DOHH2 (cell line): Measurements from ENCODE around the gene TAPT1.

Experiments
- H3F3A ChIP-seq: fragments of 200-600 bp; sonication (generic), shearing (Covaris generic); 2 replicates; pipeline ENCODE4 v1.6.0; 2016; ENCODE audit warnings: antibody characterized with exemption, mild to moderate bottlenecking; ENCODE audit not compliant: control insufficient read depth, insufficient read depth
- H3K27ac ChIP-seq: fragments of 200-600 bp; sonication (generic); 2 replicates; pipeline ENCODE4 v1.5.1; 2014; ENCODE audit warnings: low read depth, mild to moderate bottlenecking, low read length, moderate library complexity
- H3K27me3 ChIP-seq: fragments of 200-600 bp; sonication (generic); 2 replicates; pipeline ENCODE4 v1.6.1; 2014; ENCODE audit warnings: mild to moderate bottlenecking, low read length, mixed read lengths; ENCODE audit not compliant: control insufficient read depth
- H3K36me3 ChIP-seq: fragments of 200-600 bp; sonication (generic); 2 replicates; pipeline ENCODE4 v1.6.1; 2014; ENCODE audit warnings: mild to moderate bottlenecking, low read length, moderate library complexity, mixed read lengths; ENCODE audit not compliant: control insufficient read depth
- H3K4me1 ChIP-seq: fragments of 200-600 bp; sonication (generic); 2 replicates; pipeline ENCODE4 v1.6.1; 2014; ENCODE audit warnings: mild to moderate bottlenecking, low read length, mixed read lengths; ENCODE audit not compliant: control insufficient read depth
- H3K4me2 ChIP-seq: fragments of 200-600 bp; sonication (generic); 2 replicates; pipeline ENCODE4 v1.6.0; 2014; ENCODE audit warnings: mild to moderate bottlenecking, low read length, moderate library complexity
- H3K4me3 ChIP-seq: fragments of 200-600 bp; sonication (generic); 2 replicates; pipeline ENCODE4 v1.5.1; 2014; ENCODE audit warnings: mild to moderate bottlenecking, low read length, mixed read lengths
- H3K79me2 ChIP-seq: fragments of 200-600 bp; sonication (generic); 2 replicates; pipeline ENCODE4 v1.6.1; 2014; ENCODE audit warnings: mild to moderate bottlenecking, low read length, mixed read lengths; ENCODE audit not compliant: control insufficient read depth
- H3K9me2 ChIP-seq: fragments of 200-600 bp; sonication (generic); replicated peaks from 2 replicates; pipeline ENCODE4 v1.6.1; 2014; ENCODE audit warnings: mild to moderate bottlenecking, low read length, mixed read lengths; ENCODE audit not compliant: control insufficient read depth
- H3K9me3 ChIP-seq: fragments of 200-600 bp; sonication (generic); 2 replicates; pipeline ENCODE4 v1.6.1; 2014; ENCODE audit warnings: antibody characterized with exemption, low read length, mixed read lengths; ENCODE audit not compliant: control insufficient read depth, insufficient read depth
- H4K20me1 ChIP-seq: fragments of 200-600 bp; sonication (generic); 2 replicates; pipeline ENCODE4 v1.6.0; 2014; ENCODE audit warnings: low read depth, mild to moderate bottlenecking, antibody characterized with exemption, low read length, moderate library complexity; ENCODE audit not compliant: control insufficient read depth, insufficient read depth
- EZH2phosphoT487 ChIP-seq: fragments of 200-600 bp; sonication (generic); IDR thresholded peaks from 2 replicates; pipeline ENCODE4 v1.6.1; 2017; ENCODE audit warnings: borderline replicate concordance, mild to moderate bottlenecking, antibody characterized with exemption, low read length, moderate library complexity, mixed read lengths
- TF ChIP-seq, protein P1 (sequence below): fragments of 200-600 bp; sonication (generic); IDR thresholded peaks from one replicate; pipeline ENCODE4 v1.5.1; 2014; ENCODE audit warnings: antibody characterized with exemption, mild to moderate bottlenecking, low read depth, low read length; ENCODE audit not compliant: poor library complexity, severe bottlenecking

TAPT1 gene

DNA sequence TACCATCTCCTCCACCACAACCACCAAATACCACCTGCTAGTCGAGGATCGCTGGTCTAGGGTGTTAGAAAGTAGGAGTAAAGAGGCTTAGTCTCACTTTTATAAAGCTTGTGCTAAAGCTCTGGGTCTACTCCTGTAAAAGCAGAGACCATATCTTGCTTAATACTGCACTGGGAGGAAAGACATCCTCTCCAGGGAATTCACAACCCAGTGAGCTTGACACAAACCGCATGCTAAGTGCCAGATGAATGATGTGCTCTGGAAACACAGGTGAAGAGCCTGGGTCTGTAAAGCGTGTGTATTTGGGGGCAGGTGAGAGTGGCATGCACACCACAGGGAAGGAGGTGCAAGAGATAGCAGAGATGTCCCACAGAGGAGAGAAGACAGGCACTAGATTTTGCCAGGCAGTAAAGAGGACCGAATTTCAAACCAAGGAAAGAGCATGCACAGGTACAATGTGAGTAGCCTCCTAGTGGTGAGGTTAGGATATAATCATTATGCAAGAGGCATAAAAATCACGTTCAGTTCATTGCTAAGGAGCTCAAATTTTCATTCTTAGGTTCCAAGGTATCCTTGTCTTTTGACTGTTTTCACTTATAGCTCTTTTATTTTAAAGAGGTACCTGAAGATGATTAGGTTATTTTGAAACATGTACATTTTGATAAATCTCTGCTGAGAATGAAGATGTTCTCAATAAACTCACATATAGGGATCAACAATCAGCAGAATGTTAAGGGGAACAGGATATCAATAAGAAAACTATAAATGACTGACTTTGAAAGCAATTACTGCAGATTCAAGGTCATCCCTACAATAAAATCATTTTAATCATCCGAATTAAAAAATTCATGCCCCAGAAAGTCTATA is 20.7 kb downstream of the TAPT1 start:
- Histone ChIP-seq H3K27me3 (no peaks in the 10 kb centered on the region), H3K79me2 (peaks cover 35% of the 10 kb centered on the region), H3K9me2 (no peaks in the 10 kb centered on the region), H3K4me1 (peaks cover 18% of the 10 kb centered on the region), H3K4me2 (peak overlapping the region; percentile 72), H3K4me3 (peak overlapping the region; percentile 49), H3F3A (peaks cover 3% of the 10 kb centered on the region; the same call in 1 of the 2 replicates), H3K36me3 (peaks cover 68% of the 10 kb centered on the region), H3K9me3 (no peaks in the 10 kb centered on the region), H4K20me1 (peaks cover 14% of the 10 kb centered on the region; the same call in 1 of the 2 replicates), H3K27ac (no peak overlapping the region)
- TF ChIP-seq EZH2phosphoT487, result no peak
- TF ChIP-seq, protein P1, sequence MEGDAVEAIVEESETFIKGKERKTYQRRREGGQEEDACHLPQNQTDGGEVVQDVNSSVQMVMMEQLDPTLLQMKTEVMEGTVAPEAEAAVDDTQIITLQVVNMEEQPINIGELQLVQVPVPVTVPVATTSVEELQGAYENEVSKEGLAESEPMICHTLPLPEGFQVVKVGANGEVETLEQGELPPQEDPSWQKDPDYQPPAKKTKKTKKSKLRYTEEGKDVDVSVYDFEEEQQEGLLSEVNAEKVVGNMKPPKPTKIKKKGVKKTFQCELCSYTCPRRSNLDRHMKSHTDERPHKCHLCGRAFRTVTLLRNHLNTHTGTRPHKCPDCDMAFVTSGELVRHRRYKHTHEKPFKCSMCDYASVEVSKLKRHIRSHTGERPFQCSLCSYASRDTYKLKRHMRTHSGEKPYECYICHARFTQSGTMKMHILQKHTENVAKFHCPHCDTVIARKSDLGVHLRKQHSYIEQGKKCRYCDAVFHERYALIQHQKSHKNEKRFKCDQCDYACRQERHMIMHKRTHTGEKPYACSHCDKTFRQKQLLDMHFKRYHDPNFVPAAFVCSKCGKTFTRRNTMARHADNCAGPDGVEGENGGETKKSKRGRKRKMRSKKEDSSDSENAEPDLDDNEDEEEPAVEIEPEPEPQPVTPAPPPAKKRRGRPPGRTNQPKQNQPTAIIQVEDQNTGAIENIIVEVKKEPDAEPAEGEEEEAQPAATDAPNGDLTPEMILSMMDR, result peak; percentile 84

DNA sequence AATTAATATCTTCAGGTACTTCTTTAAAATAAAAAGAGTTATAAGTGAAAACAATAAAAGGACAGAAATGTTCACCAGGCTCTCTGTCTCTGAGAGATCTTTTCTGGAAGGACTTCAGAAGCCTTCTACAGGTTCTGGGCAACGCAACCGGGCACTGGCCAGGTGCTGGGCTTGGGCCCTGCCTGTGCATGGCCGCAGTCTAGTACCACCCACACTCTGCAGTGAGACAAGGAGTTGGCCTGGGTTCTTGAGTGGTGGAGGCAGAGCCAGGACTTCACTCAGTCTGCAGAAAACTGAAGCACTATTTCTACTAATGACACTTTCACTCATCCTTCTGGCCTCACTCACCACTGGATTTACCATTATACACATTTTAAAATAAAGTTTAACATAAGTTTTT is 21.8 kb downstream of the TAPT1 start:
- Histone ChIP-seq H4K20me1 (peaks cover 17% of the 10 kb centered on the region), H3K27me3 (no peaks in the 10 kb centered on the region), H3K4me3 (no peak overlapping the region), H3K79me2 (peaks cover 30% of the 10 kb centered on the region), H3K9me3 (no peaks in the 10 kb centered on the region), H3K9me2 (no peaks in the 10 kb centered on the region), H3K27ac (no peak overlapping the region), H3K36me3 (peaks cover 62% of the 10 kb centered on the region), H3F3A (peaks cover 3% of the 10 kb centered on the region; the same call in 1 of the 2 replicates), H3K4me2 (no peak overlapping the region), H3K4me1 (peaks cover 18% of the 10 kb centered on the region)
- TF ChIP-seq, protein P1, result no peak
- TF ChIP-seq EZH2phosphoT487, result no peak

DNA sequence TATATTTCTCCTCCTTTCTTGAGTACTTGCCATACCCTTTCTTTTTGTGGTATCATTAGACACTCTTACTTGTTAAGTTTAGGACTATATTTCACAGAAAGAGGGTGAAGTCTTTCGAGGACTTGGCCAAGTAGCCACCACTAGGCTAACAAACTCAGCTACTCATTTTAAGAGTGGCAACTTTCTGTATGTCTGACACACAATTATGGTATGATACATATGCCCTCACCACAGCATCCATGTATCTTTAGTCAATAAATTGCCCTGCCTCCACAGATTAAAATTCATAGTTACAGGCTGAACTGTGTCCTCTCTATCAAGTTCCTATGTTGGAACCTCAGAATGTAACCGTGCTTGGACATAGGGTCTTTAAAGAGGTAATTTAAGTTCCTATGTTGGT is 23.2 kb downstream of the TAPT1 start:
- Histone ChIP-seq H3K9me2 (no peaks in the 10 kb centered on the region), H3K4me3 (no peak overlapping the region), H3K27ac (no peak overlapping the region), H3K79me2 (peaks cover 30% of the 10 kb centered on the region), H3K27me3 (no peaks in the 10 kb centered on the region), H3F3A (peaks cover 3% of the 10 kb centered on the region; the same call in 1 of the 2 replicates), H3K9me3 (no peaks in the 10 kb centered on the region), H3K4me2 (no peak overlapping the region), H3K4me1 (peaks cover 18% of the 10 kb centered on the region), H4K20me1 (peaks cover 18% of the 10 kb centered on the region), H3K36me3 (peaks cover 50% of the 10 kb centered on the region)
- TF ChIP-seq, protein P1, result no peak
- no peak for TF ChIP-seq EZH2phosphoT487
